K562 (cell line): ENCODE results near the gene EPHA7. TPM values are rescaled to one million over a fixed set of nuclear protein-coding genes. Genes with fewer than 3 reads are reported as not detected.

Experiments used
- ATAC-seq: fragments of 200-7000 bp; cut with Tn5 transposase; 3 replicates; pipeline ENCODE4 v1.9.1; 2020; ENCODE audit warnings: moderate library complexity
- BruUV-seq: library from RNA; stranded (reverse); fragments of 400-500 nt; replicated peaks from 2 replicates; lab custom pipeline; 2021; lab: Mats Ljungman, UMichigan
- CTCF ChIA-PET: fragments of 300-600 bp; formaldehyde crosslinking; extraction: SDS; loops from one replicate; lab custom pipeline; 2021; ENCODE audit warnings: low intra/inter-chr PET ratio; lab: Yijun Ruan, JAX
- POLR2A ChIA-PET: fragments of 300-600, 350-650 bp; sonication (Branson Sonifier 250); formaldehyde crosslinking; extraction: SDS; loops from one replicate; lab custom pipeline; 2021; ENCODE audit warnings: antibody characterized with exemption, inconsistent platforms; lab: Yijun Ruan, JAX
- DNase-seq, 4 experiments: peaks; one replicate each; pipeline versions ENCODE4 v3.0.0 to v3.0.0-alpha.2; 2011 to 2018; ENCODE audit warnings: low spot score in 3 of 4, mixed read lengths in 3 of 4; ENCODE audit errors: extremely low read depth in 1 of 4
- FAIRE-seq: peaks from 2 replicates; lab custom pipeline; 2011; peaks lifted over from hg19 to GRCh38; lab: Jason Lieb, UNC
- H2AFZ ChIP-seq: 2 replicates; pipeline ENCODE4 v1.6.0; 2011; ENCODE audit warnings: low read depth, low read length, control low read depth, inconsistent platforms
- H3K27ac ChIP-seq: fragments of 200-600 bp; 3 replicates; pipeline ENCODE4 v1.8.0; 2011; ENCODE audit warnings: low read depth, mild to moderate bottlenecking, control low read depth, inconsistent platforms, low read length, moderate library complexity, mixed read lengths; ENCODE audit errors: extremely low read depth
- H3K27me3 ChIP-seq, 2 experiments: fragments of 300-600 bp in 1 of 2; 2 replicates in 1 of 2; 3 replicates in 1 of 2; pipeline versions ENCODE4 v1.6.0 to v1.8.0; 2011; ENCODE audit warnings: inconsistent platforms in 2 of 2, low read length in 2 of 2, mild to moderate bottlenecking in 1 of 2, mixed read lengths in 1 of 2, moderate library complexity in 1 of 2; ENCODE audit not compliant: control insufficient read depth in 2 of 2, insufficient read depth in 2 of 2
- H3K36me3 ChIP-seq: fragments of 300-600 bp; 3 replicates; pipeline ENCODE4 v1.8.0; 2011; ENCODE audit warnings: mild to moderate bottlenecking, low read length, inconsistent platforms; ENCODE audit not compliant: control insufficient read depth, insufficient read depth
- H3K4me1 ChIP-seq, 2 experiments: fragments of 200-600 bp in 1 of 2; replicated peaks in 1 of 2; 2 replicates in 1 of 2; 3 replicates in 1 of 2; pipeline versions ENCODE4 v1.5.1 to v1.8.0; 2011; ENCODE audit warnings: inconsistent platforms in 2 of 2, low read length in 2 of 2, mild to moderate bottlenecking in 1 of 2, mixed read lengths in 1 of 2, moderate library complexity in 1 of 2; ENCODE audit not compliant: control insufficient read depth in 2 of 2, insufficient read depth in 2 of 2
- H3K4me2 ChIP-seq: 2 replicates; pipeline ENCODE4 v1.6.1; 2011; ENCODE audit warnings: low read length, control low read depth, inconsistent platforms, mixed read lengths; ENCODE audit not compliant: insufficient read depth
- H3K4me3 ChIP-seq: fragments of 200-600 bp; sonication (generic), shearing (Covaris generic); 2 replicates; pipeline ENCODE4 v1.5.1; 2016; ENCODE audit warnings: control low read depth, inconsistent platforms
- H3K79me2 ChIP-seq: fragments of 200-600 bp; 3 replicates; pipeline ENCODE4 v1.8.0; 2011; ENCODE audit warnings: low read length, inconsistent platforms; ENCODE audit not compliant: control insufficient read depth, insufficient read depth
- H3K9ac ChIP-seq, 2 experiments: 2 replicates each; pipeline versions ENCODE4 v1.6.0 to v1.6.1; 2011; ENCODE audit warnings: low read depth in 2 of 2, low read length in 2 of 2, control low read depth in 1 of 2, inconsistent platforms in 1 of 2, mild to moderate bottlenecking in 1 of 2, mixed read lengths in 1 of 2; ENCODE audit not compliant: insufficient read depth in 1 of 2
- H3K9me1 ChIP-seq: one replicate; pipeline ENCODE4 v1.6.0; 2011; ENCODE audit warnings: inconsistent platforms, mild to moderate bottlenecking, low read length, moderate library complexity; ENCODE audit not compliant: control insufficient read depth, insufficient read depth
- H3K9me3 ChIP-seq: replicated peaks from 2 replicates; pipeline ENCODE4 v1.5.1; 2011; ENCODE audit warnings: low read depth, low read length, inconsistent platforms; ENCODE audit not compliant: control insufficient read depth, insufficient read depth
- H4K20me1 ChIP-seq: replicated peaks from 2 replicates; pipeline ENCODE4 v1.6.1; 2011; ENCODE audit warnings: low read length, inconsistent platforms, mixed read lengths; ENCODE audit not compliant: control insufficient read depth, insufficient read depth
- NFIC ChIP-seq: fragments of 450-650 bp; IDR thresholded peaks from 2 replicates; pipeline ENCODE4 v1.6.1; 2017; ENCODE audit warnings: mild to moderate bottlenecking, inconsistent platforms
- NFIX ChIP-seq: fragments of 250-450 bp; sonication (Bioruptor Pico); IDR thresholded peaks from 2 replicates; pipeline ENCODE4 v1.4.0; 2020; ENCODE audit warnings: low read depth, mild to moderate bottlenecking, moderate library complexity
- NFRKB ChIP-seq: fragments of 450-650 bp; IDR thresholded peaks from 2 replicates; pipeline ENCODE4 v1.6.1; 2016; ENCODE audit warnings: low read depth
- POU5F1 ChIP-seq: fragments of 150-350 bp; IDR thresholded peaks from 2 replicates; pipeline ENCODE4 v1.6.1; 2014; ENCODE audit warnings: borderline replicate concordance, low read length, low read depth, mild to moderate bottlenecking; ENCODE audit not compliant: partially characterized antibody
- STAG1 ChIP-seq: sonication (generic); formaldehyde crosslinking; IDR thresholded peaks from 2 replicates; pipeline ENCODE4 v1.5.0; 2020; ENCODE audit warnings: missing genetic modification reagents, borderline replicate concordance
- WGBS: fragments of 100-300 bp; shearing (Covaris generic); methylation state at CpG from one replicate; pipeline ENCODE4 v1.1.6; 2016; ENCODE audit warnings: low coverage, mixed read lengths; ENCODE audit not compliant: insufficient coverage; ENCODE audit errors: missing lambda C conversion rate; 5-methylcytosine and 5-hydroxymethylcytosine counted together
- in situ Hi-C: fragments of 300-500 bp; cut with MboI; formaldehyde crosslinking; loops from 4 replicates; pipeline ENCODE4 v1.15.0; 2018; ENCODE audit warnings: inconsistent platforms, mixed read lengths
- intact Hi-C: fragments of 100-400 bp; cut with micrococcal nuclease; formaldehyde crosslinking; loops from 2 replicates; pipeline ENCODE4 v1.14.2; 2022
- polyA plus RNA-seq, 8 experiments: library from polyadenylated mRNA; depleted of rRNA in 4 of 8; stranded (reverse) in 5 of 8; unstranded in 3 of 8; fragments of >200 nt; fragmentation: Nextera tagmentation in 2 of 8; fragmentation: Illumina TruSeq in 1 of 8; extraction: Ambion mirVana in 2 of 8; extraction: Trizol in 1 of 8; gene quantifications; 2 replicates each; pipeline versions ENCODE4 v1.2.1 to v1.2.3, GENCODE V29; 2011 to 2014; ENCODE audit warnings: inconsistent platforms in 1 of 8, missing spikeins in 1 of 8
- total RNA-seq, 7 experiments: library from RNA; depleted of rRNA in 6 of 7; stranded (reverse); fragments of >200 nt in 6 of 7; fragmentation: Illumina TruSeq in 2 of 7; extraction: Trizol in 2 of 7; gene quantifications; 2 replicates each; pipeline versions ENCODE4 v1.2.1 to v1.2.3, GENCODE V29; 2011 to 2021; ENCODE audit warnings: low replicate concordance in 1 of 7
- TF ChIP-seq, protein P1 (sequence below): sonication (generic); formaldehyde crosslinking; IDR thresholded peaks from 2 replicates; pipeline ENCODE4 v1.8.0; 2022; ENCODE audit warnings: missing genetic modification reagents, mild to moderate bottlenecking, borderline replicate concordance

EPHA7 gene
- total and polyA plus RNA-seq, 9 of the 15 experiments (the other 6 are each of a cell fraction or from before 2014, with no cell fraction given) = not detected

DNA sequence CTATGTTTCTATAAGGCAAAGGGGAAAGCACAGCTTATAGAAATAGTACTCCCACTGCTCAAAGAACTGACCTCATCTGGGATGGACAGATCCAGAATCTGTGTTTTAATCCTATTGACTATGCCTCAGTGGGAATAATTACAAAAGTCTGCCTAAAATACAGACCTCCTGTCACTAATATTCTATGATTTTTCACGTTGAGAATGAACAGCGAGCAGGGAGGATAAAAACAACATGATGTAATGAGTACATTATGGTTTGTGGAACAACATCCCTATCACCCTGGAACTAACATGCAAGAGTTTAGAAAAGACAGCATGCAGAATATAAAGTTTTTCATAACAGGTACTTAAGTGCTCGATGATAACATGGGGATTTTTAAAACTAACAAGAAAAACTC, 53.9 kb downstream of the EPHA7 start (continued):
- TF ChIP-seq STAG1 (no peak), POU5F1 (no peak)

DNA sequence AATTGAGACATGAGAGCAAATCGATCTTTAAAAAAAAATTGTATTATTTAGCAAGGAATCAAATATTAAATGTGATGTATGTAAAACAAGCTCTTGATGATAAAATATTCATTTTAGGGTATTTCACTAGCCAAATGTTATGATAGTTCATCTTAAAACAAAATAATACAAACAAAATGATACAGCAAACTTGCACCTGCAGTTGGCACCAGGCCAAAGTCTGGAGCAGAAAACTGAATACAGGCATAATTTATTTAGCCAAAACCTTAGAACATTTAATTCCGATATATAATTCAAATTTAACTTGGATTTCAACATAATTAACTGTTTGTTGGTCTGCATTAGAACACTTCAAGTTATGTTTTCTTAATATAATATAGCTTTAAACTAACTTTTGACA, 60.9 kb downstream of the EPHA7 start:
- in situ Hi-C loops = no loop called here
- no peak for FAIRE-seq
- Histone ChIP-seq H3K9ac (no peak overlapping the region), H3K9me1 (no peaks in the 10 kb centered on the region), H3K36me3 (no peaks in the 10 kb centered on the region), H3K27me3 (no peaks in the 10 kb centered on the region), H3K79me2 (no peaks in the 10 kb centered on the region), H3K27ac (no peak overlapping the region), H3K4me3 (no peak overlapping the region), H3K4me2 (no peak overlapping the region), H3K9me3 (0 out of 2 replicates have a peak, but pooled peaks cover 2% of the 10 kb centered on the region), H3K4me1 (no peaks in the 10 kb centered on the region), H4K20me1 (no peaks in the 10 kb centered on the region), H2AFZ (no peak overlapping the region)
- ATAC-seq = no peak
- intact Hi-C loops = no loop called here
- POLR2A ChIA-PET = no interaction called here
- CTCF ChIA-PET = no interaction called here
- TF ChIP-seq NFIC (peak; percentile 79), NFRKB (no peak), NFIX (CRISPR knock-in tag) (peak; percentile 53; the same call in 1 of the 2 replicates)
- TF ChIP-seq, protein P1, sequence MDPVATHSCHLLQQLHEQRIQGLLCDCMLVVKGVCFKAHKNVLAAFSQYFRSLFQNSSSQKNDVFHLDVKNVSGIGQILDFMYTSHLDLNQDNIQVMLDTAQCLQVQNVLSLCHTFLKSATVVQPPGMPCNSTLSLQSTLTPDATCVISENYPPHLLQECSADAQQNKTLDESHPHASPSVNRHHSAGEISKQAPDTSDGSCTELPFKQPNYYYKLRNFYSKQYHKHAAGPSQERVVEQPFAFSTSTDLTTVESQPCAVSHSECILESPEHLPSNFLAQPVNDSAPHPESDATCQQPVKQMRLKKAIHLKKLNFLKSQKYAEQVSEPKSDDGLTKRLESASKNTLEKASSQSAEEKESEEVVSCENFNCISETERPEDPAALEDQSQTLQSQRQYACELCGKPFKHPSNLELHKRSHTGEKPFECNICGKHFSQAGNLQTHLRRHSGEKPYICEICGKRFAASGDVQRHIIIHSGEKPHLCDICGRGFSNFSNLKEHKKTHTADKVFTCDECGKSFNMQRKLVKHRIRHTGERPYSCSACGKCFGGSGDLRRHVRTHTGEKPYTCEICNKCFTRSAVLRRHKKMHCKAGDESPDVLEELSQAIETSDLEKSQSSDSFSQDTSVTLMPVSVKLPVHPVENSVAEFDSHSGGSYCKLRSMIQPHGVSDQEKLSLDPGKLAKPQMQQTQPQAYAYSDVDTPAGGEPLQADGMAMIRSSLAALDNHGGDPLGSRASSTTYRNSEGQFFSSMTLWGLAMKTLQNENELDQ = no peak
- no TSS peak for BruUV-seq
- no peak for DNase-seq
- WGBS = 0% methylated on average over 2 of the region's 2 CpGs
